GM21423 (cell line): ENCODE data around the gene CD300LB.
"Not testable (repeated sequence)": the region's sequence is repeated elsewhere in the genome, so short reads cannot be mapped to it uniquely, and the experiment has no call there.

Source experiments
- ATAC-seq: cut with Tn5 transposase; IDR thresholded peaks from one replicate; pipeline ENCODE4 v1.9.1; 2021; ENCODE audit warnings: mild to moderate bottlenecking, moderate library complexity; ENCODE audit not compliant: unreplicated experiment

The CD300LB gene

GRCh38 chr17:74531231-74531761 is at the start of gene CD300LB:
Gene CD300LB (minus strand): TSS chr17:74531475. CDS start chr17:74531350, 125 bp downstream.
- ATAC-seq = no peak

- ATAC-seq = no peak
These were observed 48.6 kb upstream of the CD300LB start for GRCh38 chr17:74579900-74580299.

- no peak for ATAC-seq
These were observed 47.7 kb upstream of the CD300LB start for GRCh38 chr17:74578979-74579378.

- ATAC-seq = no peak
These were observed 43.3 kb upstream of the CD300LB start for GRCh38 chr17:74574489-74575142.

- ATAC-seq = not testable (repeated sequence)
These were observed 42.4 kb upstream of the CD300LB start for GRCh38 chr17:74573635-74574034.

GRCh38 chr17:74573169-74573568 is 41.9 kb upstream of the CD300LB start:
- no peak for ATAC-seq

GRCh38 chr17:74571621-74572270 is 40.5 kb upstream of the CD300LB start:
- no peak for ATAC-seq

GRCh38 chr17:74569020-74570003 is 38.0 kb upstream of the CD300LB start:
- ATAC-seq = no peak

GRCh38 chr17:74568106-74568873 is 37.0 kb upstream of the CD300LB start:
- no peak for ATAC-seq

GRCh38 chr17:74567397-74567796 is 36.1 kb upstream of the CD300LB start, which contains the start of gene CD300H:
Gene CD300H (minus strand): TSS chr17:74567509.
- no peak for ATAC-seq

GRCh38 chr17:74566132-74566753 is 35.0 kb upstream of the CD300LB start:
- ATAC-seq = no peak

GRCh38 chr17:74565126-74565525 is 33.9 kb upstream of the CD300LB start:
- ATAC-seq = no peak

- no peak for ATAC-seq
These were observed 32.1 kb upstream of the CD300LB start for GRCh38 chr17:74563358-74563757.

GRCh38 chr17:74561586-74561985 is 30.3 kb upstream of the CD300LB start:
- ATAC-seq = no peak

- no peak for ATAC-seq
These were observed 27.7 kb upstream of the CD300LB start for GRCh38 chr17:74558882-74559519.

GRCh38 chr17:74558402-74558801 is 27.1 kb upstream of the CD300LB start:
- ATAC-seq = not testable (repeated sequence)

- ATAC-seq = no peak
These were observed 24.2 kb upstream of the CD300LB start for GRCh38 chr17:74555427-74555940.

GRCh38 chr17:74554909-74555308 is 23.6 kb upstream of the CD300LB start:
- no peak for ATAC-seq

GRCh38 chr17:74552037-74552436 is 20.8 kb upstream of the CD300LB start:
- no peak for ATAC-seq
